T-helper 2 cell treated with Interferon-gamma antibody and Interleukin-4, amounts not matched to agents 5 μg/mL and 100 μg/mL, for 36 hours (primary cell): ENCODE data around the gene B3GNT7.
"Not testable (repeated sequence)": the region's sequence is repeated elsewhere in the genome, so short reads cannot be mapped to it uniquely, and the experiment has no call there.

Source experiments
- DNase-seq: peaks from one replicate; pipeline ENCODE4 v3.0.0; 2021; ENCODE audit warnings: low spot score
- H3K27ac Mint-ChIP-seq: one replicate; pipeline ENCODE4 v1.8.0; 2021; ENCODE audit warnings: mild to moderate bottlenecking, mixed read lengths
- H3K27me3 Mint-ChIP-seq: one replicate; pipeline ENCODE4 v1.8.0; 2021; ENCODE audit warnings: low read depth, mixed read lengths
- H3K36me3 Mint-ChIP-seq: one replicate; pipeline ENCODE4 v1.8.0; 2021; ENCODE audit warnings: low read depth, mixed read lengths
- H3K4me1 Mint-ChIP-seq: one replicate; pipeline ENCODE4 v1.8.0; 2021; ENCODE audit warnings: low read depth, mixed read lengths
- H3K4me3 Mint-ChIP-seq: one replicate; pipeline ENCODE4 v1.8.0; 2022; ENCODE audit warnings: mild to moderate bottlenecking, moderate library complexity, mixed read lengths
- H3K9me3 Mint-ChIP-seq: one replicate; pipeline ENCODE4 v1.8.0; 2021; ENCODE audit warnings: mixed read lengths

B3GNT7 gene

GRCh38 chr2:231429152-231429551, 33.6 kb downstream of the B3GNT7 start:
- Mint-ChIP-seq H3K27ac (no peak overlapping the region), H3K27me3 (no peaks in the 10 kb centered on the region)
- DNase-seq: no peak

GRCh38 chr2:231429901-231430300, 34.4 kb downstream of the B3GNT7 start:
- H3K27me3 Mint-ChIP-seq: no peaks in the 10 kb centered on the region
- peaks cover 19% of the 10 kb centered on the region for H3K9me3 Mint-ChIP-seq
- peaks cover 8% of the 10 kb centered on the region for H3K4me1 Mint-ChIP-seq
- no peak overlapping the region for H3K27ac Mint-ChIP-seq
- H3K4me3 Mint-ChIP-seq: no peak overlapping the region
- peaks cover 4% of the 10 kb centered on the region for H3K36me3 Mint-ChIP-seq
- DNase-seq: no peak

More at GRCh38 chr2:231429152-231429551, 33.6 kb downstream of the B3GNT7 start:
- peaks cover 19% of the 10 kb centered on the region for H3K9me3 Mint-ChIP-seq
- H3K4me3 Mint-ChIP-seq: no peak overlapping the region
- H3K36me3 Mint-ChIP-seq: peaks cover 4% of the 10 kb centered on the region
- H3K4me1 Mint-ChIP-seq: peaks cover 7% of the 10 kb centered on the region

- H3K27me3 Mint-ChIP-seq, H3K27ac Mint-ChIP-seq, H3K36me3 Mint-ChIP-seq, H3K4me3 Mint-ChIP-seq, DNase-seq, H3K4me1 Mint-ChIP-seq: not testable (repeated sequence)
- peaks cover 20% of the 10 kb centered on the region for H3K9me3 Mint-ChIP-seq
Observed at GRCh38 chr2:231430437-231430836, 34.9 kb downstream of the B3GNT7 start.

- peaks cover 5% of the 10 kb centered on the region for H3K4me1 Mint-ChIP-seq
- no peaks in the 10 kb centered on the region for H3K27me3 Mint-ChIP-seq
- H3K4me3 Mint-ChIP-seq: no peak overlapping the region
- peaks cover 22% of the 10 kb centered on the region for H3K9me3 Mint-ChIP-seq
- H3K36me3 Mint-ChIP-seq: peaks cover 4% of the 10 kb centered on the region
- no peak for DNase-seq
- H3K27ac Mint-ChIP-seq: no peak overlapping the region
Observed at GRCh38 chr2:231431606-231432005, 36.1 kb downstream of the B3GNT7 start.

- Mint-ChIP-seq H3K27me3 (no peaks in the 10 kb centered on the region), H3K9me3 (peaks cover 22% of the 10 kb centered on the region), H3K27ac (no peak overlapping the region), H3K4me3 (no peak overlapping the region), H3K4me1 (peaks cover 5% of the 10 kb centered on the region), H3K36me3 (peaks cover 4% of the 10 kb centered on the region)
- DNase-seq: no peak
Observed at GRCh38 chr2:231433990-231434389, 38.5 kb downstream of the B3GNT7 start.

- H3K9me3 Mint-ChIP-seq: peaks cover 5% of the 10 kb centered on the region
- H3K4me3 Mint-ChIP-seq: no peak overlapping the region
- no peak for DNase-seq
- peaks cover 5% of the 10 kb centered on the region for H3K4me1 Mint-ChIP-seq
- H3K27ac Mint-ChIP-seq: no peak overlapping the region
- peaks cover under 1% of the 10 kb centered on the region for H3K36me3 Mint-ChIP-seq
- H3K27me3 Mint-ChIP-seq: no peaks in the 10 kb centered on the region
Observed at GRCh38 chr2:231436957-231437356, 41.4 kb downstream of the B3GNT7 start.

- Mint-ChIP-seq H3K36me3 (peaks cover 29% of the 10 kb centered on the region), H3K4me1 (no peaks in the 10 kb centered on the region), H3K9me3 (no peaks in the 10 kb centered on the region), H3K27ac (no peak overlapping the region), H3K27me3 (no peaks in the 10 kb centered on the region), H3K4me3 (no peak overlapping the region)
- no peak for DNase-seq
Observed at GRCh38 chr2:231449503-231450054, 54.1 kb downstream of the B3GNT7 start.

GRCh38 chr2:231450548-231450989, 55.1 kb downstream of the B3GNT7 start:
- Mint-ChIP-seq H3K27ac (no peak overlapping the region), H3K4me3 (no peak overlapping the region), H3K27me3 (no peaks in the 10 kb centered on the region), H3K4me1 (peaks cover 4% of the 10 kb centered on the region), H3K36me3 (peaks cover 39% of the 10 kb centered on the region), H3K9me3 (no peaks in the 10 kb centered on the region)
- no peak for DNase-seq
